Midbrain (tissue), 1 donor: ENCODE results near the gene NIFK.
"Not testable (repeated sequence)": the region's sequence is repeated elsewhere in the genome, so short reads cannot be mapped to it uniquely, and the experiment has no call there.

Experiments used
- DNase-seq: peaks from one replicate; lab custom pipeline; 2025; lab: John Stamatoyannopoulos, UW

Gene NIFK

DNA sequence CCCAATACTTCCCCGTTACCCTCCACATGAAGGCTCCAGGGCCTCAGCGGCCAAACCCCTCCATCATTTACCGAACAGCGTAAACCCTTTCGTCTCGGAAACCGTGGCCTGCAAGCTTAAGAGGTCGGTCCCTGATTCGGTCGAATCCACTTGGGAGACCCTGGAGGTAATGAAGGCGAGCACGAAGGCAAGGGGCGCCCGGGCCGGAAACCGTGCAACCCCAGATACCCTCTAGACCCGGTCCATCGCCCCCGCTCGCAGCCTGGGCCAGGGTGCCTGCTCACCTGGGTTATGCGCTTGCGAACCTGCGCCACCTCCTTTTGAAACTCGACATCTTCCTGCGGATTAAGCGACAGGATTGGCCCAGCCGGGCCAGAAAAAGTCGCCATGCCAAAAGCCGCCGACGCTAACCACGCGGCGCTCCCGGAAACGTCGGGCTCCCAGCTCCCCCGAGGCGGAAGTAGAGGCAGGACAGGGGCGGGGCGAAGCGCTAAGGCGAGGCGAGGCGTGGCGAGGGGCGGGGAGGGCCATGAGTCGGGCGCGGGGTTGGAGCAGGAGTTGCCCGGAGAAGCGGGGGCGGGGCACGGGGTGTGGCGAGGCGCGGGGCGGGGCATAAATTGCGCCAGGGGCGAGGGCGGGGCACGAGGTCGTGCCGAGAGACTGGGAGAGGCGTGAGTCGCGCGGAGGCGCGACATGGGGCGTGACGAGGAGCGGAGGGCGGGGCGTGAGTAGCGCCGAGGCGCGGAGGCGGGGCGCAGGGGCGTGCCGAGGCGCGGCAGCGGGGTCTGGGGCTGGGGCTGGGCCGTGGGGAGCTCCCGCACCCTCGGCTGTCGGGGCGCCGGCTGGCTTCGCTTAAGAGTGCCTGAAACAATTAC is at the start of gene NIFK:
NIFK (minus strand) TSS at position 414 of the 875 bp plus-strand sequence; CDS start at position 389, 25 bp downstream.
- peak; percentile 97 for DNase-seq

DNA sequence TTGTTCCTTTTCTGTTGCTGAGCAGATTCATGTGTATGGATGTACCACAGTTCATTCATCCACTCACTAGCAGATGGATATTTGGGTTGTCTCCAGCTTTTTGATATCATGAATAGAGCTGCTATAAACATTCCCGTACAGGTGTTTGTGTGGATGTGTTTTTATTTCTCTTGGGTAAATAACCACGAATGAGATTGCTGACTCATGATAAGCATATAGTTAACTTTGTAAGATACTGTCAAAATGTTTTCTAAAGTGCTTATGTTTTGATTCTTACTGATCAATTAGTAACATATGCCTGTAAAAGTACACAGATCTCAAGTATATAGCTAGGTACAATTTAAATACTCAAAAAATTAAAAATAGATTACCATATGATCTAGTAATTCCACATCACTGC is 46.5 kb upstream of the NIFK start:
- DNase-seq = no peak

DNA sequence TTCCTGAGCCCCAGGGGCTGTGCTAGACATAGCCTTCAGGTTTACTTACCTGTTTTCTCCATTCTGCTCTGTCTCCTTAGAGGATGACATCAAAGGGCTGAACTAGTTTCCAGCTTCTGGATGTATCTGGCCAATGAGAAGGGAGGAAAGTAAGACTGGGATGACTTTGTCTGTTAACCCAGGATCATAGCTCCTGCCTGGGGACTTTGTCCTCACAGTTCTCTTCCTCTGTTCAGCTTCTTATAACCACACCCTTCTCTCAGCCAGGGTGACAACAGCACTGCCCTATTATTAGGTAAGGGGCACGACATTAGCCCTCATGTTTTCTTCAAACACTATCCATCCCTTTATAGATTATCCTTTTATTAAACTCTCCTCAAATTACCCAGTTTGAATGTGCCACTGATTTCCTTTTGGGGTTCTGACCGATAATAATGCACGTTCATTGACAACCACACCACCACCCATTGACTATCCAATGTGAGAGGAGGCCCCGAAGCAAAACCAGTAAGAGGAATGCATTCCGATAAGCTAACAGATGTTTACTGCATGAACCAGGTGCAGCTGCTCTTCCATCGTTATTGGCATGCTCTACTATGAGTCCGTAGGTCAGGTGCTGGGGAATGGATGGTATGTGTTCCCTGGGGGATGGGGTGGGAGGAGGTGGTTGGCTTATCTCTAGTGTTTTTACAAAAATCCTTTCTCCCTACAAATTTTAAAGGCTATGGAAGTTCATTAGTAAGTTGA is 42.2 kb upstream of the NIFK start:
- DNase-seq = no peak

DNA sequence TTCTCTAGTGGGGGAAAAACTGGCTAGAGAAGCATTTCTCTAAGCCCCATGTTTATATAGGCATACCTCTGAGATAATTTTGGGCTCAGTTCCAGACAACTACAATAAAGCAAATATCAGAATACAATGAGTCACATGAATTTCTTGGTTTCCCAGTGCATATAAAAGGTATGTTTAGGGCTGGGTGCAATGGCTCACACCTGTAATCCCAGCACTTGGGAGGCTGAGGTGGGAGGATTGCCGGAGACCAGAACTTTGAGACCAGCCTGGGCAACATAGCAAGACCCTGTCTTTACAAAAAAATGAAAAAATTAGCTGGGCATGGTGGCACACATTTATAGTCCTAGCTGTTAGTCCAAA is 41.0 kb upstream of the NIFK start:
- no peak for DNase-seq

DNA sequence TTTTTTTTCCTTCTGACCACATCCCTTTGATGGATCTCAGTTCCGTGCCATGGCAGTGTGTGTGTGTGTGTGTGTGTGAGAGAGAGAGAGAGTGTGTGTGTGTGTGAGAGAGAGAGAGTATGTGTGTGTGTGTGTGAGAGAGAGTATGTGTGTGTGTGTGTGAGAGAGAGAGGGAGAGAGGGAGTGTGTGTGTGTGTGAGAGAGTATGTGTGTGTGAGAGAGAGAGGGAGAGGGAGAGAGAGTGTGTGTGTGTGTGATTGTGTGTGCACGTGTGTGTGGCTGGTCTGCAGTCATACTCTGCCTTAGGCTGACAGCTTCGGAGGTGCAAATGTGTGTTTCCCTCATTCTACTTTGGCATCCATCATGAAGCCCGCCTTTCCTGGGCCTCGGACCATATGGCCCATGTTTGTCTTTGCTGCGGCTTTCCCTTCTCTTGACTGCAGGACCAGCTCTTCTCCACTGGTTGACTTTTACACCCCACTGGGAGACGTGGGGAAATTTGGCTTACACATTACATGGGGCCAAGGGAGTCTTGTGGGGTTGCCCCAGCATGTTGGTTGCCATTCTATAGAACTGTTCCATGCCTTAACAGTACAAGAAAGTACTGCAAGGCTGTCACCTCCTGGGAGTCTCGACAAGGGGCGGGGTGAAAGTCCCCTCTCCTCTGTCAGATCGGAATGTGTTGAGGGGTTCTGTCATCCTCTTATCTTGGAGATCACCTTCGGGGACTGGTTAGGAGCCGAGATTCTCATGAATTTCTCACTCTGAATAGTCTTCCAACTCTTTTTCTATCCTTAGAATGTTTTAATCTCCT is 40.4 kb upstream of the NIFK start:
- DNase-seq = no peak

DNA sequence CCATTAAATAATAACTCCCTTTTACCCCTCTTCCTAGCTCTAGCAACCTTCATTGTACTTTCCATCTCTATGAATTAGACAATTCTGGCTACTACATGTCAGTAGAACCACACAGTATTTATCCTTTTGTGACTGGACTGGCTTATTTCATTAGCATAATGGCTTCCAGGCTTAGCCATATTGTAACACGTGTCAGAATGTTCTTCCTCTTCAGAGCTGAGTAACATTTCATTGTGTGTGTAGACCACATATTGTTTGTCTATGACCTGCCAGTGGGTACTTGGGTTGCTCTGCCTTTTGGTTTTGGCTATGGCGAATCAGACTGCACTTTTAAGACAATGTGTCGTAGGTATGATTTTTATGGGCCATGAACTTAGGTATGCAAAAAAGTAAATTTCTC is 39.7 kb upstream of the NIFK start:
- DNase-seq = no peak

DNA sequence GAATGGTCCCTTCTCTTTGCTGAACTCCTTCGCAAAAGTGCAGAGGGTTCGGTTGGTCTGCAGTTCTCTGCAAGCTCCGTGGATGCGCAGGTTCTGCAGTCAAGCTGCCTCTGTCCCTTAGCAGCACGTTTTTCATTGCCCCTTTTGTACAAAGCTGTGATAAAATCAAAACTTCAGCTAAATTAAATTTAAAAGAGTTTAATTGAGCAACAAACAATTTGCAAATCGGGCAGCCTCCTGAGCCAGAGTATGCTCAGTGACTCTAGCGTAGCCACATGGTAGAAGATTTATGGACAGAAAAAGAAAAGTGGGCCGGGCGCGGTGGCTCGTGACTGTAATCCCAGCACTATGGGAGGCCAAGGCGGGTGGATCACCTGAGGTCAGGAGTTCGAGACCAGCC is 37.6 kb upstream of the NIFK start:
- DNase-seq = no peak

DNA sequence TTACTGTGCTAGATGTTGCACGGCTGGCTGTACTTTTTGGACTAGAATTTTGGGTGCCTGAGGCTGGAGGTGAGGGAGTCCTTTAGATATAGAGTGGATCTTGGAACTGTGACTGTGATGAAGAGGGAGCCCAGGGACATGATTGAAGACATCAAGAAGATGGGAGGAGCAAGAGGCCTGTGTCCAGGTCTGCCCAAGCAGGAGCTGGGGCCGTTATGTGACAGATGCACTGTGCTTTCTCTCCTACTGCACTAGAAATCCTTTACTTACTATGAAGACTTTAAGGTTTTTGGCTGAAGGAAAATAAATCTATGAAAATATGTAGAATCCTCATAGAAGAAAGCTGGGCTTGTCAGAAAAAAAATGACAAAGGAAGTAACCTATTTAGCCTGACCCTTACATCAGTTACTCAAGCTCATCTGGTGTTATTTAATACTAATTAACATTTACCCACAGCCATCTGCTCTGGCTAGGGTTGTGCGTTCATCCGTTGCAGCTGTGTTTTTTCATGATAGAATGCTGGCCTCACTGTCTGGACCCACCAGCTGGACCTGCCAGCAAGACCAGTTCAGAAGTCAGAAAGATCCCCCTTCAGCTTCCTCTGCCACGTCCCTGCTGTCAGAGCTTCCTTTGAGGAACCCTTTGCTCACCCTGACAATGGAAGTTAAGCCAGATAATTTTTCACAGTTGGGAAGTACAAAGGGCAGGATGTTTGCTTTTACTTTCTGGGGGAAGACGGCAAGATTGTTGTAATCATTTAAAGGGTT is 35.5 kb upstream of the NIFK start:
- no peak for DNase-seq

DNA sequence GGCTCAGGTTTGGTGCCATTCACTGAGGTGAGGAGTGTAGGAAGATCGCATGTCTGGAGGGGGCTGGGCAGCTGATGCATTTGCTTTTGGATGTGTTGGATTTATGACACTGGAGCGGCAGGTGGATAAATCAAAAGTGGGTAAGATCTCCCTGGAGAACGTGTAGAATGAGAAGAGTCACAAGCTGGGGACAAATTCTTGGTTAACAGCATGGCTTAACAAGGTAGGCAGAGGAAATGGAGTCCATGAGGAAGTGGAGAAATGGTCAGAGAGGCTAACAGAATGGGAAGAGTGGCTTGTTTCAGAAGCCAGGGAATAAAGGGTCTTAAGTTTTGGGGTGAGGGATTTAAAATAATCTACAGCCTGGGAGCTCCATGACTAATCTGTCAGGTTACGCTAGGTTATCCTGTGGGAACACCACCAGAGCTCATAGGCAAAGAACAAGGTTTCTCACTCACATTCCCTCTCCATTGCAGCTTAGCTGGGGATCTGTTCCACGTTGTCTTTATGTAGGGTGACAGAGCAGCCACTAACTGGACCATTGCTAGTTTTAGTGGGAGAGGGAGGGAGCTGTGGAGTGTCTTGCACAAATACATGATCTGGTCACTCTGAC is 31.6 kb upstream of the NIFK start:
- no peak for DNase-seq

DNA sequence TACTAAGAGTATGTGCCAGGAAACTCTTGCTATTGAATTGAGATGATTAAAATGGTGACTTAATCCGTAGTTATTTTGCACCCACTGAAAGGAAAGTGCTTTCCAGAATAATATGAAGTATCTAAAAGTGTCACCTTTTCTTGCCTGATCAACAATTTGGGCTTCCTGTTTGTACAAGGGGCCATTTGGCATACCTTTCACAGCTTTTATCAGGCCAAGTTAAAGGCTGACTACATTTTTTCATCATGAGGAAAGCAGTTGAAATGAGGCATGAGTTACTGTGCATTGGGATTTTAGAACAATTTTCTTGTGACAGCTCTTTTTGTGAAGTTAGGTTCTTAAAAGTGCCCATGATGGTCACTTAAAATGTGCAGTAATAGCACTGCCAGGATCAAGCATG is 29.9 kb upstream of the NIFK start:
- DNase-seq = no peak

DNA sequence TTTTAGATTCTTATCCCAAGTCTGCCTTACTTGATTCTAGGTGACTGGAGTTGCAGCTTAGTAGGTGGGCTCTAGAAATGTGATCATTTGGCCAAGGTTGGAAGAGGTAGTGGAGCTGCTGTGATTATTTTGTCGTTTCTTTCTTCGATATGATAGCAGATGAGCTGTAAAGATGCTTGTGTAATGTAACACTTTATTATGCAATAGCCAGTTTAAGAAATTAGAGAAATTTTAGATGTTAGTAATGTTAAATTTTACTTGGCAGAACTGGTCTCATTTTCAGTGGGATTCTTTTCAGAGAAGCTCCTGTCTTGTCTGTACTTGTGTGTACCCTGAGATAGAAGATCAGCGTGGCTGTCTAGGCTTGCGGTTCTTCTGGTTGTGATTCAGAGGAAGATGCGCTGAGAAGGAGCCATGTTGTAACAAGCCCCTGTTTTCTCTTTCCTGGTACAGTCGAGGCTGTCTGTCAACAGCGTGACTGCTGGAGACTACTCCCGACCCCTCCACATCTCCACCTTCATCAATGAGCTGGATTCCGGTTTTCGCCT is 28.1 kb upstream of the NIFK start:
- no peak for DNase-seq

DNA sequence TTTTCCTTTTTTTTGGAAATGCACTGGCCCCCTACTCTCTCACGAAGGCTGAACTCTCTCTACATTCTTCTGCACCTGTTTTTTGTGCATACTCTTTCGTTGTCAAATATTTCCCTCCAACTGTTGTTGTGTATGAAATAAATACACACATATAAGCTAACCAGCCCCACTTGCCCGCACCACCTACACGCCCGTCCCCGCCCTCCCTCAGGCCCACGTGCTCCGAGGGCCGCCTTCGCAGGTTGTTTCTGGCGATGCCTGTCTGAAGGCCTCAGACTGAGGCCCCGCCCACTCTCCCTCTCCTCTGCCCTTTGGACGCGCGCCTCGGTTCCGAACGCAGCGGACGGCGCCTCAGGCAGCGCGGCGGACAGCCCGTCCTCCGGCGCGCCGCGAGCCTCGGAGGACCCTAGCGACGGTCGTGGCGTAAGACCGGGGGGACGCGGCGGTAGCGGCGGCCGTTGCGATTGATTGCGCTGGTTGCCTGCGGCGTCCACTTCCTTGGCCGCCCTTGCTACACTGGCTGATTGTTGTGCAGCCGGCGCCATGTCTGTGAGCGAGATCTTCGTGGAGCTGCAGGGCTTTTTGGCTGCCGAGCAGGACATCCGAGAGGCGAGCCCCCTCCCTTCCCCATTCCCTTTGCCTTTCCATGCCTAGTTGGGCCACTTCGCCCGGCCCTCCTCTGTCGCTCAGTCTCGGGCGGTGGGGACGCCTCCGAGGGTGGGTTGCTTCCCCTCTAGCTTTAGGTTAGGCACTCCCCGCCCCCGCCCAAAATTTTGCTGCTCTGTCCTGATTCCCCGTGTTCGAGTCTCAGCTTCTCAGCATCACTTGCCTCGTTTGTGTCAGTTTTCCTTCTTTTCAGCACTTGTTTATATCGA is 18.8 kb upstream of the NIFK start, which contains the start of gene TSN:
TSN (plus strand) TSS at position 415 of the 875 bp plus-strand sequence; CDS start at position 544, 129 bp downstream.
- DNase-seq = peak; percentile 96

DNA sequence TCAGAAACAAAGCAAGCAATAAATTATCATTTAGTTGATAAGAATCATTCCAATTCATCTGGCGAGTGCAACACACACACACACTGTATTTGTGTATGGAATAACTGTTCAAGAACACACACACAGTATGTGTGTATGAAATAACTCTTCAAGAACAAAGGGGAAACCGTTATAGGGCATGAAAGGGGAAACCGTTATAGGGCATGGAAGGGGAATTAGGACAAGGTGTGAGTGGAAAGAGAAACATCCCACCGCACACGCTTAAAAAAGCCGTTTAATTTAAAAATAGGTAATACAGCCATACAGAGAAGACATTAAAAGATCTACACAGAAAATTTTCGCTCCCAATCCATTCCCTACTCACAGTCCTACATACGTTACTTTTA is 18.2 kb upstream of the NIFK start:
- no peak for DNase-seq

DNA sequence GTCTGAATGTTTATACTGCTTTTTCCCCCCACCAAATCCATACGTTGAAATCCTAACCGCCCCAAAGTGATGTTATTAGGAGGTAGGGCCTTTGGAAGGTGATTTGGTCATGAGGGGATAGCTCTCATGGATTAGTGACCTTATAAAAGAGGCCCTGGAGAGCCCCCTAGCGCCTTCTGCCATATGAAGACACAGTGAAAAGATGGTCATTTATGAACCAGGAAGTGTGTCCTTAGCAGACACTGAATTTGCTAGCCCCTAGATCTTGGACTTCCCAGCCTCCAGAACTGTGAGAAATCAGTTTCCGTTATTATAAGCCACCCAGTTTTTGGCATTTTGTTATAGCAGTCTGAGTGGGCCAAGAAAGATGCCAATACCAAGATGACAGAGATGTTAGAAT is 11.5 kb upstream of the NIFK start:
- DNase-seq = no peak

DNA sequence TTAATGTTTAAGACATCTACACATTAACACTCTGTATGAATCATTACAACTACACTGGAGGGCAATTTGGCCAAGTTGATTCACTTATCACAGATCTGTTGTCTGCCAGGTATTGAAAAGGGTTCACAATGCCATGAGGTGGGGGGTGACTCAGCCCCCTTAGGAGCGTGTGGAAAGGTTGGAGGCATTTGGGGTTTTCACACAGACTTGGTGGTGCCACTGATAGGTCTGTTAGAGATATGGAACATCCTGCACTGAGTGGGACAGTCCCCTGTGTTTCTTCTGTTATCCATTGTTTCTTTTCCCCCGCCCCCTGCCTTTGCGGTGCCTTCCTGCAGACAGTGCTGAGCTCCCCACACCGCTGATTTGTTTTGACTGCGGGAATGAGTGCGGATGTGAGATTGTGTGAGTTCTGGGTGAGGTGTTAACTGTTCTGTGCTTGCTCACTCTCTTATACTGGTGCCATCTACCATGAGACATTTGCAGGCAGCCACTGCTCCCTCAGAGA is 9.4 kb upstream of the NIFK start:
- no peak for DNase-seq

DNA sequence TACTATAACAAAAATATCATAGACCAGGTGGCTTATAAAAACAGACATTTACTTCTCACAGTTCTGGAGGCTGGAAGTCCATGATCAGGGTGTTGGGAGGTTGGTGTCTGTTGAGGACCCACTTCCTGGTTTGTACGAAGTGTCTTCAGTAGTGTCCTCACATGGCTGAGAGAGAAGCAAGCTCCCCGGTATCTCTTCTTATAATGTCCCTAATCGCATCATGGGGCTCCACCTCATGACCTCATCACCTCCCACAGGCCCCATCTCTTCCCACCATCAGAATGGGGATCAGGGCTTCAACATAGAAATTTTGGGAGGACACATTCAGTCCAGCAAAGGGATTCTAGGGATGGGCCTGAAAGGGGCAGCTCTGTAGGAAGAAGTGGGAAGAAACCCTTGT is 4.8 kb upstream of the NIFK start:
- no peak for DNase-seq

DNA sequence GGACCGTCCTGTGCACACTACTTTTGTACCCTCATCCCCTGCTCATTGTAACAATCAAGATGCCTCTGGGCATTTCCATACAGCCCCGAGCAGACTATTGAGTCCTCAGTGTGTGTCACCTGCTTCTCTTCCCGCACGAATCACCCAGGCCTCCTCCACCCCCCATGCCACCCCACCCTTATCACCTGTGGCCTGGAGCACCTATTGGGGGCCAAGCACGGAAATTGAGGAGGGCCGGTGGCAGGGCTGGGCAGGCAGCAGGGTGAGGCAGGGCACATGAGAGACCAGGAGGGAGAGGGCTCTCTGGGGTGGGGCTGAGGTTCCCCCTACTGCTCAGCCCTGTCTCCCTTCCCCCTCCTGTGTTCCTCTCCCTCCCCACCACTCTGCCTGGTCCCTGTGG is 4.3 kb upstream of the NIFK start:
- no peak for DNase-seq

DNA sequence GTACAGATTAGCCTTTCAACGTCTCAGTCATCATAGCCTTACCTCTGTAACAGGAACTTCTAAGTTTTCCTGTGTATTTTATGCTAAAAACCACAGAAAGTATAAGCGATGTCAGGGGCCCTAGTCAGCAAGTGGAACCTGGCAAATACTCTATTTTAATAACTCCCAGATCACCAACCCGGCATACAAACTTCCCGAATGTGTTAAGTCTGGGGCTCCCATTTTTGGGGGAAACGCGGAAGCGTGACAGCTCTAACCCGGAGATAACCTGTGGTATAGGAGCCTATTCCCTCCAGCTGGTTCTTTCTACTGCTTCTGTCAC is 574 bp downstream of the NIFK start:
- DNase-seq = no peak

DNA sequence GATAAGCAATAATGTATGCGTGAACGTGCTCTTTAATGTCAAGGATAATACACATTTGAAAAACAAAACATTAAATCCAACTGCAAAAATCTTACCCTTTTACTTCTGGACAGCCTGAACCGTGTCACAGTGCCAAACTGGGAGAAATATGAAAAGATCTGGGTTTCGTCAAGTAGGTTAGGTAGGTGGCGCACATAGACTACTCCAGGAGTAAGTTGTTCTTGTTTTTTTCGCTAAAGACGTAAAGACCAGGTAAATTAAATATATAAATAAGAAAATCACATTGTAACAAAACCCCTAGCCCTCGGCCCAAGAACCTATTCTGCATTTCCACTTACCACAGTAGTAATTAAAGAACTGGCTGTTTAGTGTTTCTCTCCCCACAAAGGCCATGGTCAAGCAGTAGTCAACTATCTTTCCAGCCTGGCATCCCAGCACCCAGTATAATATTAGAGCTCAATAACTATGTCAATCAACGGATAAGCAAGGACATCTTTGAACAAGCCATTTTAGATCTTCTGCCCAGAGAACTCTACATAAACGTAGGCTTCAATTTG is 1.1 kb downstream of the NIFK start:
- no peak for DNase-seq

DNA sequence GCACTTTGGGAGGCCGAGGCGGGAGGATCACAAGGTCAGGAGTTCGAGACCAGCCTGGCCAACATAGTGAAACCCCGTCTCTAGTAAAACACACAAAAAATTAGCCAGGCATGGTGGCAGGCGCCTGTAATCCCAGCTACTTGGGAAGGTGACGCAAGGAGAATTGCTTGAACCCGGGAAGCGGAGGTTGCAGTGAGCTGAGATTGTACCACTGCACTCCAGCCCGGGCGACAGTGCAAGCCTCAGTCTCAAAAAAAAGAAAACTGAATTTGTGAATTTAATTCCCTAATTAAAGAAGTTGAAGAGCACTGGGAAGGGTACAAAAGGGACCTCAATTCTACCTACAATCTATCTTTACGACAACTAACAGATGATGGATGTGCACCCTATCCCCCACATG is 2.1 kb downstream of the NIFK start:
- not testable (repeated sequence) for DNase-seq
